SK-N-MC (cell line): ENCODE data around the gene CRACR2B.

Experiments used
- EZH2 ChIP-seq: fragments of 200-600 bp; sonication (generic); IDR thresholded peaks from one replicate; pipeline ENCODE4 v1.6.1; 2017; ENCODE audit warnings: antibody characterized with exemption
- FOXP2 ChIP-seq: optimal IDR thresholded peaks from 2 replicates; pipeline ENCODE3; 2011; ENCODE audit warnings: mild to moderate bottlenecking, moderate library complexity; ENCODE audit not compliant: insufficient read depth; ENCODE audit errors: extremely low read length, control extremely low read depth
- POLR2AphosphoS5 ChIP-seq: IDR thresholded peaks from 2 replicates; pipeline ENCODE4 v1.6.1; 2012; ENCODE audit warnings: mild to moderate bottlenecking, low read depth, low read length, borderline replicate concordance

GRCh38 chr11:832529-833113, 4.9 kb downstream of the CRACR2B start, which contains the start of gene CD151:
- TF ChIP-seq POLR2AphosphoS5 (peak; percentile 60; the same call in 1 of the 2 replicates), EZH2 (no peak), FOXP2 (no peak)
